Tibial artery (tissue), 4 donors: ENCODE results near the gene GALNT6.

Source experiments
- DNase-seq, 2 donors: peaks; one replicate each; pipeline ENCODE4 v3.0.0-alpha.2; 2019
- H3K27ac ChIP-seq, 2 donors: fragments of 200-600 bp; sonication (generic) in 1 of 2; 1 replicate in 1 of 2; 2 replicates in 1 of 2; pipeline ENCODE4 v1.5.1; 2018 to 2019; ENCODE audit warnings: mild to moderate bottlenecking in 1 of 2
- H3K27me3 ChIP-seq, 2 donors: fragments of 200-600 bp; sonication (generic) in 1 of 2; one replicate each; pipeline versions ENCODE4 v1.5.1 to v1.6.0; 2016 to 2019
- H3K36me3 ChIP-seq, 3 donors: fragments of 200-600 bp; sonication (generic) in 2 of 3; one replicate each; pipeline ENCODE4 v1.5.1; 2016 to 2019; ENCODE audit warnings: mild to moderate bottlenecking in 2 of 3
- H3K4me1 ChIP-seq, 4 donors: fragments of 200-600 bp; sonication (generic) in 2 of 4; 1 replicate in 3 of 4; 2 replicates in 1 of 4; pipeline ENCODE4 v1.5.1; 2016 to 2019
- H3K4me3 ChIP-seq, 2 donors: fragments of 200-600 bp; sonication (generic) in 1 of 2; 1 replicate in 1 of 2; 2 replicates in 1 of 2; pipeline ENCODE4 v1.5.1; 2018 to 2019; ENCODE audit warnings: mild to moderate bottlenecking in 2 of 2
- H3K9me3 ChIP-seq, 3 donors: fragments of 200-600 bp; sonication (generic) in 1 of 3; one replicate each; pipeline ENCODE4 v1.5.1; 2016 to 2019
- intact Hi-C: fragments of 100-400 bp; cut with DNase I; formaldehyde crosslinking; loops from one replicate; pipeline ENCODE4 v1.15.0; 2023; ENCODE audit warnings: low total_unique reads
- TF ChIP-seq, protein P1 (sequence below), 2 experiments: fragments of 200-600 bp in 1 of 2; fragments of 450-650 bp in 1 of 2; IDR thresholded peaks; one replicate each; pipeline ENCODE4 v1.5.1; 2017 to 2019; ENCODE audit warnings: antibody characterized with exemption in 2 of 2, mild to moderate bottlenecking in 1 of 2, moderate library complexity in 1 of 2

Gene GALNT6

DNA sequence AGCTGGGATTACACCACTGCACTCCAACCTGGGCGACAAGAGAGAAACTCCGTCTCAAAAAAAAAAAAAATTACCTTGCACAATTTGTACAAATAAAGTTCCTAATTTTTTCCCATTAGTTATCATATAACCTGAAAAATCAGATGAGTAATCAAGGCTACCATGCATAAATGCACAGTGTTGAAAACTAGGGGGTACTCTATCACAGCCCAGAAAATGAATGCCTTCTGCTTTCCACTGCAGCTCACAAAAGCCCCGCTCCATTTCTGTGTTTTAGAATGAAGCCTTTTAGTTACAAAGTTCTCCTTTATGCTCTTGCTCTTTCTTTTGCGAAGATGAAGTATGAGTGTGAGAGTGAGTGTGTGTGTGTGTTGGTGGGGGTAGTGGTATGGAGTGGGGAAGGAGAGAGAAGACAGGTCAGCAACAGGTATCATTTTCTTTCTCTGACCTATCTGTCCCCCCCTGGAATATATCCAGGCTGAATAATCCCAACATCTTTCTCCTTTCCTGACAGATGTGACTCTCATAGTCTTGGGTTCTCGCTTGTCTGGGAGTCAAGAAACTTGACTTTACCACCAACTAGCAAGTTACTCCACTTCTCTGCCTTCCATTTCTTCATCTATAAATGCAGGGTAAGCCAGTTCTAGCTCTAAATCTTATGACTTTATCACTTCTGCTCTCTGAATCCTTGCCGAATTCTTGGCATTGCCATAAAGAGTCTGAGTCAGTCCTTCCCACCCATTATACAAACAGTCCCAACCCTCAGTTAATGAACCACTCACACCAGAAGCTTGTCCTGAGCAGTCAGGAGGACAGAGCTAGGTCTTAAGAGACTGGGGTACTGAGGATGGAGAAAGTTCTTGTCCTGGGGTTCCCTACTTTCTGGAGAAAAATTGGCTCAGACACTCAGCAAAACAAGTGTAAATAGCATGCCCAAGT, 83.3 kb downstream of the GALNT6 start:
- Histone ChIP-seq H3K36me3 (no peaks in the 10 kb centered on the region), H3K4me3 (no peak overlapping the region), H3K9me3 (no peaks in the 10 kb centered on the region), H3K27ac (no peak overlapping the region), H3K27me3 (peaks cover 0 to 3% of the 10 kb centered on the region in 2 donors), H3K4me1 (no peaks in the 10 kb centered on the region)
- TF ChIP-seq, protein P1, sequence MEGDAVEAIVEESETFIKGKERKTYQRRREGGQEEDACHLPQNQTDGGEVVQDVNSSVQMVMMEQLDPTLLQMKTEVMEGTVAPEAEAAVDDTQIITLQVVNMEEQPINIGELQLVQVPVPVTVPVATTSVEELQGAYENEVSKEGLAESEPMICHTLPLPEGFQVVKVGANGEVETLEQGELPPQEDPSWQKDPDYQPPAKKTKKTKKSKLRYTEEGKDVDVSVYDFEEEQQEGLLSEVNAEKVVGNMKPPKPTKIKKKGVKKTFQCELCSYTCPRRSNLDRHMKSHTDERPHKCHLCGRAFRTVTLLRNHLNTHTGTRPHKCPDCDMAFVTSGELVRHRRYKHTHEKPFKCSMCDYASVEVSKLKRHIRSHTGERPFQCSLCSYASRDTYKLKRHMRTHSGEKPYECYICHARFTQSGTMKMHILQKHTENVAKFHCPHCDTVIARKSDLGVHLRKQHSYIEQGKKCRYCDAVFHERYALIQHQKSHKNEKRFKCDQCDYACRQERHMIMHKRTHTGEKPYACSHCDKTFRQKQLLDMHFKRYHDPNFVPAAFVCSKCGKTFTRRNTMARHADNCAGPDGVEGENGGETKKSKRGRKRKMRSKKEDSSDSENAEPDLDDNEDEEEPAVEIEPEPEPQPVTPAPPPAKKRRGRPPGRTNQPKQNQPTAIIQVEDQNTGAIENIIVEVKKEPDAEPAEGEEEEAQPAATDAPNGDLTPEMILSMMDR (IDR thresholded peaks at IDR 0.05) = no peak
- intact Hi-C loops = no loop called here
- no peak for DNase-seq

DNA sequence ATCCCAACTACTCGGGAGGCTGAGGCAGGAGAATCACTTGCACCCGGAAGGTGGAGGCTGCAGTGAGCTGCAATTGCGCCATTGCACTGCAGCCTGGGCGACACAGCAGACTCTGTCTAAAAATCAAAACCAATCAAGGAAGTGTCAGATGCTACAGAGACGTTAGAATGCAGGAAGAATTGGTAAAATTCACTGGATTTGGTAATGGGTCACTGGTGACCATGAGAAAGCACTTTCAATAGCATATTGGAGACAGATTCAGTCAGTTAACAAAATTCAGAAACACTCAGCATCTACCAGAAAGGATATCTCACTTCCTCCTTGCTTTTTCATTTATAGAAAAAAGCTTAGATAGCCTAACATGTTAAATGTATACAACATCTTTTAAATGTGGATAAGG, 84.7 kb downstream of the GALNT6 start:
- Histone ChIP-seq H3K9me3 (no peaks in the 10 kb centered on the region), H3K36me3 (no peaks in the 10 kb centered on the region), H3K4me1 (no peaks in the 10 kb centered on the region), H3K4me3 (no peak overlapping the region), H3K27me3 (peaks cover 0 to 3% of the 10 kb centered on the region in 2 donors), H3K27ac (no peak overlapping the region)
- intact Hi-C loops = no loop called here
- TF ChIP-seq, protein P1 (IDR thresholded peaks at IDR 0.05) = no peak
- no peak for DNase-seq
